ENCODE results near the gene HLA-DPA1. TPM values are rescaled to one million over a fixed set of nuclear protein-coding genes. Genes with fewer than 3 reads are reported as not detected.

Gene HLA-DPA1
- total RNA-seq, 1 experiment from 2014 or later, result 0.69 TPM

- ATAC-seq (no peak), DNase-seq (ENCODE audit: low read depth, low spot score) (no peak)
- TF ChIP-seq REST (IDR thresholded peaks at IDR 0.05; ENCODE audit: insufficient read depth in 1 of 2, low read depth in 2 of 2, low read length in 1 of 2), result no peak
- TF ChIP-seq, protein P1, sequence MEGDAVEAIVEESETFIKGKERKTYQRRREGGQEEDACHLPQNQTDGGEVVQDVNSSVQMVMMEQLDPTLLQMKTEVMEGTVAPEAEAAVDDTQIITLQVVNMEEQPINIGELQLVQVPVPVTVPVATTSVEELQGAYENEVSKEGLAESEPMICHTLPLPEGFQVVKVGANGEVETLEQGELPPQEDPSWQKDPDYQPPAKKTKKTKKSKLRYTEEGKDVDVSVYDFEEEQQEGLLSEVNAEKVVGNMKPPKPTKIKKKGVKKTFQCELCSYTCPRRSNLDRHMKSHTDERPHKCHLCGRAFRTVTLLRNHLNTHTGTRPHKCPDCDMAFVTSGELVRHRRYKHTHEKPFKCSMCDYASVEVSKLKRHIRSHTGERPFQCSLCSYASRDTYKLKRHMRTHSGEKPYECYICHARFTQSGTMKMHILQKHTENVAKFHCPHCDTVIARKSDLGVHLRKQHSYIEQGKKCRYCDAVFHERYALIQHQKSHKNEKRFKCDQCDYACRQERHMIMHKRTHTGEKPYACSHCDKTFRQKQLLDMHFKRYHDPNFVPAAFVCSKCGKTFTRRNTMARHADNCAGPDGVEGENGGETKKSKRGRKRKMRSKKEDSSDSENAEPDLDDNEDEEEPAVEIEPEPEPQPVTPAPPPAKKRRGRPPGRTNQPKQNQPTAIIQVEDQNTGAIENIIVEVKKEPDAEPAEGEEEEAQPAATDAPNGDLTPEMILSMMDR (IDR thresholded peaks at IDR 0.05), result no peak
- TF ChIP-seq SIN3A (IDR thresholded peaks at IDR 0.05; ENCODE audit: borderline replicate concordance, insufficient read depth, low read depth, low read length), result no peak
- no peak for TF ChIP-seq TCF7L2 (IDR thresholded peaks at IDR 0.05; ENCODE audit: low read depth, low read length)
- no peak for TF ChIP-seq POLR2AphosphoS5 (IDR thresholded peaks at IDR 0.05; ENCODE audit: low read depth, low read length)
- Histone ChIP-seq H3K27me3 (ENCODE audit: control insufficient read depth, insufficient read depth, low read length) (peaks cover 48% of the 10 kb centered on the region), H3K4me3 (ENCODE audit: low read depth in 2 of 2, low read length in 2 of 2) (no peak overlapping the region), H3K36me3 (ENCODE audit: control insufficient read depth, insufficient read depth, low read length) (no peaks in the 10 kb centered on the region), H3K27ac (ENCODE audit: low read length) (no peak overlapping the region), H3K9me3 (ENCODE audit: control insufficient read depth, insufficient read depth, low read depth, low read length) (no peaks in the 10 kb centered on the region), H3K4me1 (ENCODE audit: control insufficient read depth, insufficient read depth, low read length) (no peaks in the 10 kb centered on the region)
- in situ Hi-C loops (cut with HindIII; ENCODE audit: low pct_unique_long_range_greater_than_20kb, low sequenced_read_pairs) (no loop called here), intact Hi-C loops (cut with micrococcal nuclease; ENCODE audit: unreplicated experiment) (no loop called here)
- ChIA-PET CTCF (no interaction called here), POLR2A (no interaction called here)
- no TSS peak for BruUV-seq (replicated peaks)
Observed at GRCh38 chr6:33088931-33089620, 15.6 kb upstream of the HLA-DPA1 start.

DNA sequence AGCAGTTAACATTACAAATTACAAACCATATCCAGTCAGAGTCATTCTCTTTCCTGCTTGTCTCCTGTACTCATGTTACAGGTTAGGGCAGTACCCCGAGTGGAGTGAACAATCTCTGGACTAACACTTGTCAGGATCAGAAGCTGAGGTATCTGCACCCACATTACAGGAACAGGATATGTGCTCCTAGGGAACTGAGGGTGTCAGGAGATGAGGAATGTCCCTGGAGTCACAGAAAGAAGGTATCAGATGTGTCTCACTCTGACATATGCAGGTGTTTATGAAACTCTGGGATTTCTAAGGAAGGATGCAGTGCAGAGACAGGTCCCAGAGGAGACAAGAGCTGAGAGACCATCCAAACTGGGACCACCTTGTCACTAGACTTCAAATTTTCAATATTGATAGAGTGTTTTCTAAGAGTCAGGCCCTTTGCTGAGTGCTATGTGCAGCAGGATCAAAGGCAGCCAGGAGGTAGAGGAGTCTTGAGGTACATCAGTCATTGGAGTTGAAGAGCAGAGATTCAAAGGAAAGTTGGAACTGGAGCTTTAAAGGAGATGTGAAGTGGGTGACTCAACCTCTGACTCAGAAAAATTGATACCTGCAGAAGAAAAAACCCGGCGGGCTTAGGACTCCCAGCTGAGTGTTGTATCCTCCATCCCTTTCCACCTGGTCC lies 14.9 kb upstream of the HLA-DPA1 start:
- intact Hi-C loops (cut with micrococcal nuclease; ENCODE audit: unreplicated experiment) (no loop called here), in situ Hi-C loops (cut with HindIII; ENCODE audit: low pct_unique_long_range_greater_than_20kb, low sequenced_read_pairs) (no loop called here)
- peaks cover 46% of the 10 kb centered on the region for H3K27me3 ChIP-seq (ENCODE audit: control insufficient read depth, insufficient read depth, low read length)
- POLR2A ChIA-PET, result no interaction called here
- no peaks in the 10 kb centered on the region for H3K4me1 ChIP-seq (ENCODE audit: control insufficient read depth, insufficient read depth, low read length)
- no peak overlapping the region for H3K4me3 ChIP-seq (ENCODE audit: low read depth in 2 of 2, low read length in 2 of 2)
- no TSS peak for BruUV-seq (replicated peaks)
- ATAC-seq (no peak), DNase-seq (ENCODE audit: low read depth, low spot score) (no peak)
- no peak overlapping the region for H3K27ac ChIP-seq (ENCODE audit: low read length)
- TF ChIP-seq SIN3A (IDR thresholded peaks at IDR 0.05; ENCODE audit: borderline replicate concordance, insufficient read depth, low read depth, low read length), result no peak
- no peak for TF ChIP-seq TCF7L2 (IDR thresholded peaks at IDR 0.05; ENCODE audit: low read depth, low read length)
- TF ChIP-seq REST (IDR thresholded peaks at IDR 0.05; ENCODE audit: insufficient read depth in 1 of 2, low read depth in 2 of 2, low read length in 1 of 2), result no peak
- TF ChIP-seq, protein P1 (IDR thresholded peaks at IDR 0.05), result no peak
- no peak for TF ChIP-seq POLR2AphosphoS5 (IDR thresholded peaks at IDR 0.05; ENCODE audit: low read depth, low read length)
- H3K9me3 ChIP-seq (ENCODE audit: control insufficient read depth, insufficient read depth, low read depth, low read length), result no peaks in the 10 kb centered on the region
- no peaks in the 10 kb centered on the region for H3K36me3 ChIP-seq (ENCODE audit: control insufficient read depth, insufficient read depth, low read length)
- CTCF ChIA-PET, result interaction anchor here (0.6 kb wide), 1 partner anchor 65 kb away, joined by 13 read pairs; no protein-coding TSS in a partner anchor
